GM21515 (cell line): Measurements from ENCODE around the gene BICC1.

ENCODE experiments used
- ATAC-seq: cut with Tn5 transposase; IDR thresholded peaks from one replicate; pipeline ENCODE4 v1.9.1; 2021; ENCODE audit not compliant: unreplicated experiment

The BICC1 gene

DNA sequence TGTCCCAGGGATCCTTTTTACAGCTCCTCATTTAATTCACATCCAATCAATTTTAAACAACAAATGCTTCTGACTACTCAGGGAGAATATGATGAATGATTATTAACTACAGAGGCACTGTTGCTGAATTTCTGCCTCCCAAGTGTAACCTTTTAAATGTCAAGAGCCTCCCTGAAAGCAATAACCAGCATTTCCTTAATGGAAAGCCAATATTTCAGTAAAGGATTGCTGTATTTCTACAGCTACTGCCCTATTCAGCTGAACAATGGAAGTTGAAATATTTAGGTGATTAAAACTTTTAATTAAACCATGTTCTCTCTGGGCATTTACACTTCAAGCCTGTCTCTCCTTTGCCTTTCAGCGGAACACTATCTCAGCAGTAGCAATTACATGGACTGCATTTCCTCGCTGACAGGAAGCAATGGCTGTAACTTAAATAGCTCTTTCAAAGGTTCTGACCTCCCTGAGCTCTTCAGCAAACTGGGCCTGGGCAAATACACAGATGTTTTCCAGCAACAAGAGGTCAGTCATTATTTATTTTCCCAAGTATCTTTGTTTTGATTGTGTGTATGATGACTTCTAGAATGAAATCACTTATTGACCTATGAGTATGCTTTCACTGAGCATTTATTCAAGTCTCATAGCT lies 304.7 kb downstream of the BICC1 start:
- no peak for ATAC-seq

DNA sequence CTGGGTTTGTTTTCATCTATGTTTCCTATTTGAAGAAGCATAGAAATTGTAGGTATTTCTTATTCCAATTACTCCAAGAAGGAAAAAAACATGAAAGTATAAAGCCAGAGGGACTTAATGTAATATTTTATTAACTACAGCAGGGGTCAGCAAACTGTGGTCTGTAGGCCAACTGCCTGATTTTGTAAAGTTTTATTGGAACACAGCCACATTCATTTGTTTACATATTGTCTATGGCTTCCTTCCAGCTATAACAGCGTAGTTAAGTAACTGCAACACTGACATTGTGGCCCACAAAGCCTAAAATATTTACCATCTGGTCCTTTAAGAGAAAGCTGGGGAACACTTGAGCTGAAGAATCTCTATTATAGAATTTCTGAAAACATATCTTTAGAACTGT lies 306.2 kb downstream of the BICC1 start:
- ATAC-seq = no peak

DNA sequence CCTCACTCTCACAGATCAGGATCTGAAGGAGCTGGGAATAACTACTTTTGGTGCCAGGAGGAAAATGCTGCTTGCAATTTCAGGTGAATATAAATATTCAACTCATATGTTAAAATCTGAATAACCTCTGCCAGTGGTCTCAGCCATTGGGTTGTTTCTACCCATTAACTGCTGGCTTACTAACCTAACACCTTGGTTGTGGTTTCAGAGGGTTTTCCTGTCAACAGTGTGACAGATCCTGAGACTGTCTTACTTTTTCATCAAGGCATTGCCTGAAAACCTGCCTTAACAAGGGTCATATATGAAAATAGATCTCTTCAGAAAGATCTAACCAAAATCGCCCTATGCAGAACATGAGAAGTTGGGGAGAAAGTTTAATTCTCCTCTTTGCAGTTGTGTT lies 307.7 kb downstream of the BICC1 start:
- ATAC-seq = no peak

DNA sequence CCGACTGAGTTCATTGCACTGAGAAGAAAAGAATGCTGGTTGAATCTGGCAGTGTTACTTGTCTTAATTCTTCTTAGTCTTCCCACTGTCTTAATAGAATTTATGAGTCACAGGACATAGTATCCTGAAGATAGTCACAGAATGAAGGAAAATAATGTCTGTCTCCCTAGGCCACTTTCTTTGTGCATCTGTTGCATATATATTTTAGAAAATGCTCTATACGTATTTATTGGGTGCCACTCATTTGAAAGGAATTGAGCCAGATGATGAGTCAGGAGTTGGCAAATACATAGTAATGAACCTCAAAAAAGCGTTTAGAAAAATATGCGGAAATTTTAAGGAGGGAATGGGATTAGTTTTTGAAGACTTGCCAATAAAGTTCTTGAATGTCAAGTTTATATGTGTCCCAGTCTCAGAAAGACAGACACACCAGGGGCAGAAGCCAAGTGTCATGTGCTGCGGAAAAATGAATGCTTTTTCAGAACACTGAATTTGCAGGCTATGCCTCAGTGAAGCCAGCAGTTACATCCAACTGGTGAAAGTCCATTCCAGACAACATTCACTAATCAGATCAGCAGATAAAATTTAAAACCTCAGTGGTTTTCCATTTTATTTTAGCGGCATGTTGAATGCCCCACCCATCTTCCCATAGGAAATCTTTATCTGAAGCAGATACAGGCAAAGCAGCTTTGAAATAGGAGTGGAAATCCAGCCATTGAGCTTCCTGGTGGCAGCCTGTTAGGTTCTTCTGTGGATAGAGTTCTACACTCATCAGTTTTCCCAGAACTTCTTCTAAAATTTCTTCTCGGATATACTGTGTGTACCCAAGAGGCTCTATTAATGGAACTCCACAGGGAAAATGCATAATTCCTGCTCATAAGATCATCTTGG lies 308.4 kb downstream of the BICC1 start:
- ATAC-seq = no peak

DNA sequence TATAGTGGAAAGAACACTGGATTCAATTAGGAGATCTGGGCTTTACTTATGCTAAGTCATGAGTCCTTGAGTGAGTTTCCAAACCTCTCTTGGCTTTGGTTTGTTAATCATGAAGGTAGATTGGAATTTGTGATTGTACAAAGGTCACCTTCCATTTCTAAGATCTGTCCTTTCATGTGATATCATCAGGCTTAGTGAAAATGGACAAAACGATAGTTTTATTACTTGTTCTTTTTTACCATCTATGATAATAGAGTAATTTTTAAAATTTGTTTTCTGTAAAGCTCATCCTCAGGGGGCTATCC lies 309.0 kb downstream of the BICC1 start:
- no peak for ATAC-seq

DNA sequence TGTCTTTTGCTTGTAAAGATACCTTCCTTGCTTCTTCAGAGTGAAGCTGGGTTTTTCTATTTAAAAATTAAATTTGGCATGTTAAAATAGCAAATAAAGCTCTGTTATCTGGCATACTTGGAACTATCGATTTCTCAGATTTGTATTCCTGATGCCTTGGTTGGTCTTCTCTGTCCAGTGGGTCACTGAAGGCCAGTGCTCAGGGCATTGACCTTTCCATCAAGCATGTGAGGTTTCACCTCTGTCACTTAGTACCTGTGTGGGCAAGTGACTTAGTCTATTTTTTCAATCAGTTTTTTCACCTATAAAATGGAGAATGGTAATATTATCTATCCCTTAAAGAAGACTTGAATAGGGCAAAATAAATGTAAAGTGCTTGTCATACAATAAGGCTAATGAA lies 311.3 kb downstream of the BICC1 start:
- no peak for ATAC-seq

DNA sequence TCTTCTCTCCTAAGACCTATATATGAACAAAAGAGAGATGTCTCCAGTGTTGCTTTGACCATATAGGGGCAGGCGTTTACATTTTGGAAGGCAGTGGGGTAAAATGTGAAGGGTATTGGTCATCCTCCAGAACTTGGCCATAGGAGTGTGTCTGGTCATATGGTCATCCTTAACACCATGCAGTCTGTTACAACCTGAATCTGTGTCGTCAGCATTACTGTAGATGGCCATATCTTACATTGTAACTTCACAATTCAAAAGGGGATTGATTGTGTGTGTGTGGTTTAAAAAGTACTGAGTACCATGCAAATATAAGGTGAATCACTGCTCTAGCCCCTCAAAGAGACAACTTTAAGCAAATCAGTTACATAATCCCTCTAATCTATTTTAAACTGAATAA lies 311.7 kb downstream of the BICC1 start:
- no peak for ATAC-seq

DNA sequence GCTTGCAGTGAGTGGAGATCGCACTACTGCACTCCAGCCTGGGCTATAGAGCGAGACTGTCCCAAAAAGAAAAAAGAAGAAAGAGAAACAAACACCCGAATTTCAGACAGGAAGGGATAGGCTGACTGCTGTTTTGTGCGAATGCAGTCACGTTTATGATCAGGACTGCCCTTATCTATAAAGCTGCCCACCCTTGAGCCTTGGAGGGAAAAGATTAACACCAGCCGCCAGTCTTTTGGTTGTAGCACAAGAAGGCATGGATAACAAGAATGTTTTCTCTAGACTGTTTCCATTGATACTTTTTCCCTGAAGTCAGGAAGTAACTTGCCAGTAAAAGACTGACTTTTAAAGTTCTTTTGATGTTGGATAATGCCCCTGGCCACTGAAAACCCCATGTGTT lies 314.0 kb downstream of the BICC1 start:
- ATAC-seq = no peak

DNA sequence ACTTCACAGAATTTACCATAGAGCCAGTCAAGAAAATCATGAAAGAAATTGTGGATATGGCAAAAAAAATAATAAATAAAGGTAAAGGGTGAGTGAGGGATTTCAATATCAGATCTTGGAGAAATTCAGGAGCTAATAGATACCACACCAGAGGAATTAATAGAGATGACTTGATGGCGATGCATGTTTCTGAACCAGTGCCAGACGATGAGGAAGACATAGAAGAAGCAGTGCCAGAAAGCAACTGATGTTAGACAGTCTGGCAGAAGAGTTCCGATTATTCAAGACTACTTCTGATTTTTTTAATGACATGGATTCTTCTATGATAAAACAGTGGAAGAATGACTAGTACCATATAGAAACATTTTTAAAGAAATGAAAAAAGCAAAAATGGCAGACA lies 314.7 kb downstream of the BICC1 start:
- no peak for ATAC-seq

DNA sequence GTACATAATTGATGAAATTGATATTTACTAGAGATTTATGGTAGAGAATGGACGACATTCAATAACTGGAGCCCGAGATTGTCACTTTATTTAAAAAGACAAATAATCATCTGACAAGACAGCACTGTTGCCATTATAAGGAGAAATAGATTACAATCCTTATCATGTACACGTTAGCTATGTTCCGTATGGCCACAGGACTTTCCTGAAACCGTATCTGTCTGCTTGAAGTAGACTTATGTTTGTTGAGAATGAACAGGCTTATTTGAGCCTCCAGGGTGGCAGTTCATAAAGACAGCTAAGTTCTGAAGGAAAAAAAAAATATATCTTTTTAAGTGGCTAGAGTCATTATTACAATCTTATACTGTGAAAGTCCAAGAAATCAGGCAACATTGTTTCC lies 317.2 kb downstream of the BICC1 start:
- no peak for ATAC-seq

DNA sequence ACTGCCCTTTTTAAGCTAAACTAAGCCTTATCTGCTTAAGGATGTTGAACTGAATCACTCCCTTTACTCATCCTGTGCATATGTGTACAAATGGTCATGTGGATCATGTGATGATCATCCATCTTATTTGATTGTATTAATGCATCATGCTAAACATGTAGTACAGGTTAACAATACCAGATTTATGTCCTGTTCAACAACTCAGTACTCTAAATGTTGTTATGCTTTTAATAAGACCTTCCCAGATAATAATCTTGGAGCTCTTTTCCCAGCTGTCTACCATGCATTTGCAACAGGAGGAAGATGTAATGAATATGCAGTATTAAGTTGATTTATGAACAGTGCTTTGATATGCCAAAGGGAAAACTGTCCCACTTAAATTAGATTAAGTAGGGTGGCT lies 318.0 kb downstream of the BICC1 start:
- ATAC-seq = no peak

DNA sequence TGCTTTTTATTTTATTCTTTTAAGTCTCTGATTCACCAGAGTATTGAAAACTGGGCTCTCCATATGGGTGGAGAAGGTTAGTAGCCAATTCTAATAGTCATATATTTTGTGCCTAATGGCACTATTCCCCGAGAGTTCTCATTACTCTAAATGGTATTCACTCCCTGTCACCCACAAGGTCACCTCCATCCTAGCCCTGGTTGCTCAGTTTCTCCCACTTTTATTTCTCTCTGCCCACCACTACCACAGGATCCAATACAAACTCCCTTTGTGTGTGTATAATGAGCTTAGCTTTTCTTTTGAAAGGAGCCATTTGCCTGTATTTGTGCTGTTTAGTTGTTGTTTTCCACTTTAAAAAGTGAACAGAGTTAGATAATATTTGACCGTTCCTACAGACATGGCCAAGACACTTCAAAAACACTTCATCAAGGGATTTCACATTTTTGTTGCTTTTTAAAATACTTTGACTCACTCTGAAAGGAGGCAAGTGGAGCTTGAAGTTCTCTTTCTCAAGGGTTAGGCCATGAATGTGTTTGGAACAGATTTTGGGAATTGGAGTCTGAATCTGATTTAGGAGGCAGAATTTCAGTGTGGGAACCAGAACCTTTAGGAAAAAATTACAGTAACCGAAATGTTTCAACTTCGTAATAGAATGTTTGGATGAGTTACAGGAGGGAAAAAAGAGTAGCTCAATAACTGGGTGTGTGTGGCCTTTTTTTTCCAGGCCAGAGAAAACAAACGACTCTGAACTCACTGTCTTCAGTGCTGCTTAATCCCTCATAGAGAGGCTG lies 321.3 kb downstream of the BICC1 start:
- ATAC-seq = no peak

DNA sequence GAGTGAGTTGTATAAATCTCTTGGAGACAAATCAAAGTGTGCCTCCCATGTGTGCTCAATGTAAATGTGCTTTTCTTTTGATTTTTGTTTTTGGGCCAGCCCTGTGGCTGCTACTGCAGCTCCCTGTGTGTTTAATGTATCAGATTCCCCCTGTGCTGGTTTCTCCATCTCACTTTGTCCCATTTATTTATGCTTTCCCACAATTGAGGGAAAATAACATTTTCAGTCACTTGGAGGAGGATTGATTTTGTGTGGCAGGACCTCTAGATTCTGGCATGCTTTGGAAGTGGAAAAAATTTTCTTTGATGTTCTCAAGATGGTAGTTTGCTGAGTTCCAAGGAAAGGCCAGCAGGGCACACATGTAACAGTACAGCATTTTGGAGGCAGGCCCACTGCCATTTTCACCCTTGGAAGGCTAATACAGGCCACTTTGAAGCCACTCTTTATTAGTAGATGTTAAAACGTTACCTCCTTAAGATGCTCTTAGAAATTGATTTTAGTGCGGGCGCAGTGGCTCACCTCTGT lies 323.6 kb downstream of the BICC1 start:
- no peak for ATAC-seq

DNA sequence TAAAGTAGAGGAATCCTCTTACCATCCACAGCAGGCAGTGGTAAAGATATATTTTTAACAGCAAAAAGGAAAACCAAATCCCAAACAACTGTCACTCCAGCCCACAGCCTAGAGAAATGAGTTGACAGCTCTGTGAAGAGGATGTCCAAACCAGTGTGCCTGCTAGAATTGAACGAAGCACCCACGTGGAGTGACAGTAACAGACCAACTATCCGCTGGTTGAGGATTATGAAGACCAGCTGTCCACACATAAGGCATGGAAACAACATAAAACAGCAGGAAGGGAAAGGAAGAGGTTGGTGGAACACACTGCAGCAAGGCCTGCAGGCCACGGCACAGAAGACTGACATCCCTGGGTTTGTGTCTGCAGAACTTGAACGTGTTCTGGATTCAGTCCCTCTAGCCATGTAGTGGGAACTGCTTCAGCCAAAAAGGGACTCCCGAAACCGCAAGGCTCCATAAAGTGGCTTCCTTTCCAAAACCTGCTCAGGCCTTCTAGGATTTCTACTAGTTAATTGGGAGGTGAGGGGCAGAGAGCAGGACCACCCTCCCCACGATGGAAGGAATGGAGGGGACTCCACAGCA lies 324.4 kb downstream of the BICC1 start:
- no peak for ATAC-seq

DNA sequence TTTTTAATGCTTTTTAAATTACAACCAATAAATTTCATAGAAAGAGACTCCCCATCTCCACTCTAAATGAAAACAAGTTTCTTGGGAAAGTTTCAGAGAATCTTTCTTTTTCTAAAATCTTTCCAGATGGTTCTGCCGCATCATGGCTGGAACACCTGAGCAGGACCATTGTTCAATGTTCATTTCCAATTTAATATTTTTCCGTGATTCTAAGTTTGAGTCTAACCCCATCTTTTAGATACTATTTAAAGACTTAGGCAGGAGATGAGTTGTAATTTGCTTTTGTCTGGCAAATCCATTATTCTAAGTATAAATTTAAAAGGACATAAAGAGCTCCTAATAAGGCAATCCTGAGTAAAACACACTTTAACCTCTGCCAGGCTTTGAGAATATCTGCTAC lies 325.2 kb downstream of the BICC1 start:
- no peak for ATAC-seq

DNA sequence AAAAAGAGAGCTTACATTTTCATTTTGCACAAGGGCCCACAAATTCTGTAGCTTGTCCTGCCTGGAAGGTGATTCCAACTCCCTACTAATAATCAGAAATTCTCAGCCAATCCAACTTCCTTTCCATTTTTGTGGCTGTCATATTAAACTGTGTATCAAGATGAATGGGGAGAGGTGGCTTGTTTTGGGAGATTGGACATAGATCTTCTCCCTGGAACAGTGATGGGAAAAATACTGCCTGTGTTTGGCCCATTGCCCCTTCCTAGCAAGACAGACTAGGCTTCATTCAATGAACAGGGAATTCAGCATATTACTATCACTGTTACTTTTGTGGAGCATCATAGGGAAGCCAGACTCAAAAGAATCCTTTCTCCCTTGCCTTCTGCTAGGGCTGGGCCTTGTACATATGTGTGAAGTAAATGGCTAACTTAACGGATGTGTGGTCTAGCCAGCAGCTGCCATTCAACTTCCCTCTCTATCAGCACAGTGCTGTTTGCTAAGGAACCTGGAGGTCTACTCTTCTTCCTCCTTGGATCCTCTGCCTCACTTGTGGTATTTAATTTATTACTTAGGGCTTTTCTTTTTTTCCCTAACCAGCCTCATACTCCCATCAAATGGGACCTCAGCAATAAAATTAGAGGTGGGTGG lies 326.0 kb downstream of the BICC1 start:
- no peak for ATAC-seq

DNA sequence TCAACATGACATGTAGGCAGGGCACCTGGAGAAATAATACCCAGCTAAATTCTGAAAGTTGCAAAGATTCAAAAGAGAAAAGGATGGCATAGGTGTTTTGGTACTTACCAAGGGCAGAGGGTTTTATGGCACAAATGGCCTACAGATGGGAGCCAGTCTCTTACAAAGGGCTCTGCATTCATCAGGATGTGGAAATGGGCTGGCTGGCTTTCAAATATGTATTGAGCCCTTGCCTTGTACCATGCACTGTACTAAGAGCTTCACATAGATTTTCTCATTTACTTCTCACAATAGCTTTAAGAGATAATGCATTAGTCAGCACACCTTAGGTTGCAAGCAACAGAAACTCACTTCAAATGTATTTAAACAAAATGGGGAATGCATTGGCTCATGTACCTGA lies 327.1 kb downstream of the BICC1 start:
- ATAC-seq = no peak

DNA sequence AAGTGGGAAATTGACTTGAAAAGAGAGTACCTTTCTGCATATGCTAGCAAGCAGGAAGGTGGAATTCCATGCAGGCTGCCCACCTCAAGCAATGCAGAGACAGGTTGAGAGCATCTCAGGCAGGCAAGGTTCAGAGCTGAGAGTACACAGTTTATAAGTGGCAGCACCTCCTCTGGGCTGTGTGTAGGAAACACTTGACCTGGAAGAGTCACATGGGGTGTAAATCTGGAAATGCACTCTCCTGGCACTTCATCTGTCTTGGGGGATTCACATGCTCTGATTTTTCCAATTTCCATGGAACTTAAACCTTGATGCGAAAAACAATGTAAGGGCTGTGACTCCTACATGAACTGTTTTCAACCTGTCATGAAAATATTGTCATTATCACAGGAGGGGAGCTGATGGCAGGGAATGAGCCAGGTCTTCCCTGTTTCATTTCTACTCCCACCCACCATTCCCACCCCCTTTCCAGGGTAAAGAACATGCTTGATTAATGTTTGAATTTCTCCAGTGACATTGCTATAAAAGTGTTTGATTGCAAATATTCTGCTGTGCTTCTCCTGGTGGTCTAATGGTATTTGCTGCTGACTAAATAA lies 328.3 kb downstream of the BICC1 start:
- ATAC-seq = no peak

DNA sequence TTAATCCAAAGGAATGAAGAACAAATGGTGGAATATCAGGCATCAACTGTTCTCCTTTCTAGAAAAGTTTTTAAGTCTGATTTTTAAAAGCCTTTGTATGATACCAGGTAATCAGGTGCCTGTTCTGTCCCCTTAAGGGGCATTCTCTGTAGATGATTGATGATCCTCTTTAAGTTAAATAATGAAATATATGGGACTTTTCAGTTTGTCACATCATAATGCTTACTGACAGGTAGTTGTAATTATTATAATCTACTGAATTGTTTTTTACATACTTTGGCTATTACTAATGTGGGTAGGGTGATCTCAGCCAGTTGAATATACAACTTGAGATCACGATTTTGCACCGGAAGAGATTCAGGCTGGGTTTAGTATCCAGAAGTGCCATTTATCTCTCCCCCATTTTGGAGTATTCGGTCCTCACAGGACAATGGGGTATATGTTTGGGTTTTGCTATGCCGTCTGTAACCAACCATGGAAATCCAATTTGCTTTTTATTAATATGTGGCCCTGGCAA lies 330.2 kb downstream of the BICC1 start:
- no peak for ATAC-seq

DNA sequence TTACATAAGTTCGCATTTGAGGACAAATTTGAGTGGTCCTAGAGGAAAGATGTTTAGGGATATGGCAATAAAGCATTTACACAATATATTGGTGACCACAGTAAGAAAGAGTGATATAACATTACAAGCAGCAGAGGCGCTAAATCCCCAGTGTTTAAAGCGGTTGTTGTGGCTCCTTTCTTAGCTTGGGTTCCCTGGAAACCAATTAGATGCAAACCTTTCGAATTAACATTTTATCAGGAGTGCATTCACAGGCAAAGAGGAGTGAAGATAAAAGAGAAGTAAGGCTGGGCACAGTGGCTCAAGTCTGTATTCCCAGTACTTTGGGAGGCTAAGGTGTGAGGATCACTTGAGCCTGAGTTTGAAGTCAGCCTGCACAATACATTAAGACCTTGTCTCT lies 331.1 kb downstream of the BICC1 start:
- no peak for ATAC-seq
